Thyroid gland (tissue), 4 donors: ENCODE measurements around the gene CHST2. TPM values are rescaled to one million over a fixed set of nuclear protein-coding genes. Genes with fewer than 3 reads are reported as not detected.

Experiments used
- DNase-seq, 2 donors: peaks; one replicate each; pipeline ENCODE4 v3.0.0-alpha.2; 2019
- H3K27ac ChIP-seq, 3 donors: fragments of 200-600 bp; sonication (generic); 1 replicate in 2 of 3; 2 replicates in 1 of 3; pipeline ENCODE4 v1.5.1; 2016 to 2019; ENCODE audit warnings: mild to moderate bottlenecking in 1 of 3, moderate library complexity in 1 of 3
- H3K27me3 ChIP-seq: fragments of 200-600 bp; sonication (generic); one replicate; pipeline ENCODE4 v1.5.1; 2019
- H3K36me3 ChIP-seq, 2 donors: fragments of 200-600 bp; sonication (generic); one replicate each; pipeline ENCODE4 v1.5.1; 2016 to 2019
- H3K4me1 ChIP-seq, 2 donors: fragments of 200-600 bp; sonication (generic); one replicate each; pipeline ENCODE4 v1.5.1; 2017 to 2019
- H3K4me3 ChIP-seq, 3 donors: fragments of 200-600 bp; sonication (generic); replicated peaks in 1 of 3; 1 replicate in 2 of 3; 2 replicates in 1 of 3; pipeline ENCODE4 v1.5.1; 2016; ENCODE audit warnings: mild to moderate bottlenecking in 1 of 3
- H3K9me3 ChIP-seq: fragments of 200-600 bp; sonication (generic); one replicate; pipeline ENCODE4 v1.5.1; 2017
- POLR2A ChIP-seq, 2 donors: fragments of 450-650 bp; IDR thresholded peaks; one replicate each; pipeline ENCODE4 v1.6.1; 2017; ENCODE audit warnings: antibody characterized with exemption in 2 of 2, mild to moderate bottlenecking in 2 of 2, moderate library complexity in 1 of 2
- WGBS, 2 donors: methylation state at CpG; one replicate each; pipeline ENCODE4 v1.1.5; 2017; 5-methylcytosine and 5-hydroxymethylcytosine counted together
- intact Hi-C: fragments of 100-400 bp; cut with DNase I; formaldehyde crosslinking; loops from one replicate; pipeline ENCODE4 v1.15.1; 2023
- total RNA-seq, 4 donors: library from RNA; depleted of rRNA; stranded (reverse); fragments of >200 nt; gene quantifications; one replicate each; pipeline ENCODE4 v1.2.3, GENCODE V29; 2016
- TF ChIP-seq, protein P1 (sequence below), 6 experiments: fragments of 200-600 bp in 3 of 6; fragments of 450-650 bp in 3 of 6; sonication (generic) in 3 of 6; IDR thresholded peaks; one replicate each; pipeline ENCODE4 v1.5.1; 2016 to 2019; ENCODE audit warnings: antibody characterized with exemption in 6 of 6, mild to moderate bottlenecking in 2 of 6, inconsistent platforms in 1 of 6, moderate library complexity in 1 of 6

The CHST2 gene
- total RNA-seq, 4 donors from 2014 or later, result 8.5 to 14.0 (median 12.2) TPM

DNA sequence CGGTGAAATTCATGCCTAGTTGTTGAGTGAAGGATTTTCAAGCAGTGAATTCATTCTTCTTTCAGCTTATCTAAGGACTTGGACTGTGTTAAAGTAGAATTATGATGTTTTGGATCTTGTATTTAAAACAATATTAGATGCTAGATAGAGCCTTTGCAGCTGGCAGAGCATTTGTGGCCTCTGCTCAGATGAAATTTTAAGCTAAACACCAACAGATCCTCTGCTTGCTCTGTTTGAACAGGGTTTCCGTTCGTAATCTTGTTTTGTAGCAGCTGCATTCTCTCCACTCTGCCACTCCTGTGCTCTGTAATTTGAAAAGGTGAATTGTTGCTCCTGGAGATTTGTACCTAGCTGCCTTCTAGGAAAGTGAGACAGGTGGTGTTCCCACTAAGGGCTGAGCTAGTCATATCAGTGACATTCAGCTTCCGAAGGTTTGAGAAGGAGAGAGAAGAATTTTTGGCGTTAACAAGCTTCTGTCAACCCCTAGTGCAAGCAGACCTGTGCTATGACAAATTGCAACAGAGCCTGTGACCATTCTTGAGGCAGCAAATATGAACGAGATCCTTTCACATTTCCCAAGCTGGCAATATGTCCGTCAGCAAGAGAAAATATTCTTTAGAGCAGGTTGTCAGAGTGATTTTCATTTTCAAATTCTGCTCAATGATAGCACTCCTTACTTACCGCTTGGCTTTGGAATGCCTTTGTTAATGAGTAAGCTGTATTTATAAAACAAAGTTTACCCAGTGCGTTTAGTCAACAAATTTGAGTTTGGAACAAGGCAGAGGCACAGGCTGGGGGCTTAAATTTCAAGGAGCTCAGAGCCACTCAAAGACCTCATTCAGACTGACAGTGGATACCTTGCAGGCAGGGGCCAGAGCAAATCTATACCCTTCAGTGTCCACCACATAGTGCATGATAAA, 5.3 kb downstream of the CHST2 start:
- peaks cover 16 to 17% of the 10 kb centered on the region in 2 donors for H3K4me1 ChIP-seq
- intact Hi-C loops, result no loop called here
- no peak for TF ChIP-seq POLR2A (IDR thresholded peaks at IDR 0.05)
- TF ChIP-seq, protein P1, sequence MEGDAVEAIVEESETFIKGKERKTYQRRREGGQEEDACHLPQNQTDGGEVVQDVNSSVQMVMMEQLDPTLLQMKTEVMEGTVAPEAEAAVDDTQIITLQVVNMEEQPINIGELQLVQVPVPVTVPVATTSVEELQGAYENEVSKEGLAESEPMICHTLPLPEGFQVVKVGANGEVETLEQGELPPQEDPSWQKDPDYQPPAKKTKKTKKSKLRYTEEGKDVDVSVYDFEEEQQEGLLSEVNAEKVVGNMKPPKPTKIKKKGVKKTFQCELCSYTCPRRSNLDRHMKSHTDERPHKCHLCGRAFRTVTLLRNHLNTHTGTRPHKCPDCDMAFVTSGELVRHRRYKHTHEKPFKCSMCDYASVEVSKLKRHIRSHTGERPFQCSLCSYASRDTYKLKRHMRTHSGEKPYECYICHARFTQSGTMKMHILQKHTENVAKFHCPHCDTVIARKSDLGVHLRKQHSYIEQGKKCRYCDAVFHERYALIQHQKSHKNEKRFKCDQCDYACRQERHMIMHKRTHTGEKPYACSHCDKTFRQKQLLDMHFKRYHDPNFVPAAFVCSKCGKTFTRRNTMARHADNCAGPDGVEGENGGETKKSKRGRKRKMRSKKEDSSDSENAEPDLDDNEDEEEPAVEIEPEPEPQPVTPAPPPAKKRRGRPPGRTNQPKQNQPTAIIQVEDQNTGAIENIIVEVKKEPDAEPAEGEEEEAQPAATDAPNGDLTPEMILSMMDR (IDR thresholded peaks at IDR 0.05), result no peak
- WGBS, 2 donors, result 47 to 50% methylated on average over 9 of the region's 9 CpGs
- H3K4me3 ChIP-seq, result no peak overlapping the region
- no peaks in the 10 kb centered on the region for H3K9me3 ChIP-seq
- H3K27me3 ChIP-seq, result no peaks in the 10 kb centered on the region
- H3K36me3 ChIP-seq, result no peaks in the 10 kb centered on the region
- DNase-seq, result peak in 1 of 2 donors; percentile 5
- peak overlapping the region; percentile 6 to 19 (median 8) for H3K27ac ChIP-seq

DNA sequence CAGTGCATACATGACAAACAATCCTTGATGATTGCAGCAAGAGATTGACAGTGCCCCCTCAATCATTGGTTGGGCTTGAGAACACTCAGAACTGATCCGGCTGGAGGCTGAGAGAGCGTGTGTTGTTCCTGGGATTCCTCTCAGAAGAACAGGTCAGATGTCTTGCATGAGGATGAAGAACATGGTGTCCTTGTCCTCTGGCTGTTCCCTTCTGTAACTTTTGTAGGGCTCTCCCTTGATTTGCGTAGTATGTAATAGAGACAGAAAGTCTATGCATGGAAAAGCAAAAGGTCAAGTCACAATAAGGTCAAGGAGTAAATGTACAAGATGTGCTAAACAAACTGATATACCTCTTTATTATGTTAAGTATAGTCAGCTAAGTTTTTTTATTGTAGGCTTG, 8.2 kb downstream of the CHST2 start:
- intact Hi-C loops, result no loop called here
- no peaks in the 10 kb centered on the region for H3K36me3 ChIP-seq
- no peak for TF ChIP-seq POLR2A (IDR thresholded peaks at IDR 0.05)
- TF ChIP-seq, protein P1 (IDR thresholded peaks at IDR 0.05), result no peak
- WGBS, 2 donors, result 94 to 99% methylated on average over 3 of the region's 3 CpGs
- peaks cover 9 to 12% of the 10 kb centered on the region in 2 donors for H3K4me1 ChIP-seq
- no peak overlapping the region for H3K4me3 ChIP-seq
- no peaks in the 10 kb centered on the region for H3K9me3 ChIP-seq
- no peak overlapping the region for H3K27ac ChIP-seq
- DNase-seq, result no peak
- H3K27me3 ChIP-seq, result no peaks in the 10 kb centered on the region

DNA sequence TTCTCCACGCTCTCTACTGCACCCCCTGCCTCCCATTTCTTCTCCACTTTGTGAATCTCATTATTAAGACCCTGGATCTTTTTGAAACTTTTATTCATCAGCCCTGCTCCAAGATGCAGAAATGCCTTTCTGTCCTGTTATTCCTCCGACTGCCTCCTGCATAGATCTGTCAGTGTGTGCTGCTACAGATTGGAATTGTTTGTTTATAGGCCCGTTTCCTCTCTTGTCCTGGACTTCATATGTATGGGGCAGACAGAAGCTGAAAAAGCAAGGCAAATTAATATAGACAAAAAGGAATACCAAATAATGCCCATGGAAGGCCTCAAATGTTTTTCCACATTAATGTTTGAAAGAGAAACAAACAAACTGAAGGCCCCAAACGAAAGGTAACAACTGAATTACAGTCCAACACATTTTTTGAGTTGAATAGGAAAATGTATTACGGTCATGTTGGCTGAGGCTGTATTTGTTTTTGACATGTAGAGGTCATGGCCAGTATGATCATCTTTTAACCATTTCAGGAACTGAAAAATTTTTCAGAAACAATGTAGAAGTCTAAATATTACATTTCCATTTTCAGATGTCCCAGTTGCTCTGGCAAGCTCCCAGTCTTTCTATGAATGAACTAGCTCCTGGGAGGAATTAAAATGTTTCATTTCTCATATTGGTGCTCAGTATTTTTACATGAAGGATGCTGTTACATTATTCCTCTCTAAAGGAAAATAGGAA, 8.8 kb downstream of the CHST2 start:
- TF ChIP-seq POLR2A (IDR thresholded peaks at IDR 0.05), result no peak
- TF ChIP-seq, protein P1 (IDR thresholded peaks at IDR 0.05), result no peak
- Histone ChIP-seq H3K27me3 (no peaks in the 10 kb centered on the region), H3K4me3 (no peak overlapping the region), H3K36me3 (no peaks in the 10 kb centered on the region), H3K4me1 (peaks cover 9% of the 10 kb centered on the region in 2 donors), H3K27ac (no peak overlapping the region), H3K9me3 (no peaks in the 10 kb centered on the region)
- no peak for DNase-seq
- 68 to 77% methylated on average over 5 of the region's 5 CpGs for WGBS, 2 donors
- intact Hi-C loops, result no loop called here

DNA sequence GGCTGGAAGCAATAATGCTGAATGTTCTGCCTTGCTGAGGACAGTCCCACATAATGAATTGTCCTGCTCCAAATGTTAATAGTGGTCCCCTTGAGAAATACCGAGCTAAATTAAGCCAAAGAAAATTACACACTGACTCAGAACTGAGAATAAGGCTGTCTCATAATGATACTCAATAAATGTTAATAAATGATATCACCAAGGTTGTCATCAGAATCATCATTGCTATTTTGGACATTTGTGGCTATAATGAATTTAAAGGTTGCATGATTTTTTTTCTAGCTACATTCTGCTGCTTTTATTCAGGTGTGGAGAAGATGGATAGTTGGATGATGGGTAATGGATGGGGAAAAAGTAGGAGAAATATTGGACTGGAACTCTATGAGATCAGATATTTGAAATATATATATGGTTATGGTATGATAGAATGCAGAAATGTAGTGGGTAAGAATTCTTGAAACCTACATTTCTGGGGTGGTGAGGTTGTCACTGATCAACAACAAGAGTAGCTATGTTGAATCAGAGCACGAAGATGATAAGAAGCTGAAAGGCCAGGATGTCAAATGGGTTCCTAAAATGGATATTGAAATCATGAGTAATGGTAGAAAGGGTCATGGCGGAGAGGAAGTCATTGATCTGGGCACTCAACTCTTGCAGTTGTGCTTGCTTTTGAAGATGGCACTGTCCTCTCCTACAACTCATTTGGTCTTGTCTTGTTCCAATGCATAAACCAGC, 12.8 kb downstream of the CHST2 start:
- WGBS, 2 donors, result 83 to 91% methylated on average over 3 of the region's 3 CpGs
- H3K36me3 ChIP-seq, result no peaks in the 10 kb centered on the region
- no peaks in the 10 kb centered on the region for H3K9me3 ChIP-seq
- TF ChIP-seq, protein P1 (IDR thresholded peaks at IDR 0.05), result no peak
- no peak for TF ChIP-seq POLR2A (IDR thresholded peaks at IDR 0.05)
- no peaks in the 10 kb centered on the region for H3K4me1 ChIP-seq
- DNase-seq, result no peak
- intact Hi-C loops, result no loop called here
- H3K4me3 ChIP-seq, result no peak overlapping the region
- no peaks in the 10 kb centered on the region for H3K27me3 ChIP-seq
- no peak overlapping the region for H3K27ac ChIP-seq
